Omental fat pad (tissue), 4 donors: Measurements from ENCODE around the gene RERE. TPM values are rescaled to one million over a fixed set of nuclear protein-coding genes. Genes with fewer than 3 reads are reported as not detected.

ENCODE experiments used
- ATAC-seq: fragments of 150-250 bp; one replicate; pipeline ENCODE4 v1.9.1; 2016; ENCODE audit warnings: mild to moderate bottlenecking, moderate library complexity; ENCODE audit not compliant: low FRiP score
- DNase-seq: peaks from one replicate; pipeline ENCODE4 v3.0.0-alpha.2; 2019; ENCODE audit warnings: low spot score
- total RNA-seq, 4 donors: library from RNA; depleted of rRNA; stranded (reverse); fragments of >200 nt; gene quantifications; one replicate each; pipeline ENCODE4 v1.1.0, GENCODE V29; 2016
- TF ChIP-seq, protein P1 (sequence below), 3 donors: fragments of 450-650 bp; IDR thresholded peaks; one replicate each; pipeline ENCODE4 v1.5.1; 2016 to 2017; ENCODE audit warnings: antibody characterized with exemption in 3 of 3, mild to moderate bottlenecking in 3 of 3, moderate library complexity in 2 of 3

RERE gene
- total RNA-seq, 4 donors from 2014 or later, result 46.3 to 117 (median 55.4) TPM

DNA sequence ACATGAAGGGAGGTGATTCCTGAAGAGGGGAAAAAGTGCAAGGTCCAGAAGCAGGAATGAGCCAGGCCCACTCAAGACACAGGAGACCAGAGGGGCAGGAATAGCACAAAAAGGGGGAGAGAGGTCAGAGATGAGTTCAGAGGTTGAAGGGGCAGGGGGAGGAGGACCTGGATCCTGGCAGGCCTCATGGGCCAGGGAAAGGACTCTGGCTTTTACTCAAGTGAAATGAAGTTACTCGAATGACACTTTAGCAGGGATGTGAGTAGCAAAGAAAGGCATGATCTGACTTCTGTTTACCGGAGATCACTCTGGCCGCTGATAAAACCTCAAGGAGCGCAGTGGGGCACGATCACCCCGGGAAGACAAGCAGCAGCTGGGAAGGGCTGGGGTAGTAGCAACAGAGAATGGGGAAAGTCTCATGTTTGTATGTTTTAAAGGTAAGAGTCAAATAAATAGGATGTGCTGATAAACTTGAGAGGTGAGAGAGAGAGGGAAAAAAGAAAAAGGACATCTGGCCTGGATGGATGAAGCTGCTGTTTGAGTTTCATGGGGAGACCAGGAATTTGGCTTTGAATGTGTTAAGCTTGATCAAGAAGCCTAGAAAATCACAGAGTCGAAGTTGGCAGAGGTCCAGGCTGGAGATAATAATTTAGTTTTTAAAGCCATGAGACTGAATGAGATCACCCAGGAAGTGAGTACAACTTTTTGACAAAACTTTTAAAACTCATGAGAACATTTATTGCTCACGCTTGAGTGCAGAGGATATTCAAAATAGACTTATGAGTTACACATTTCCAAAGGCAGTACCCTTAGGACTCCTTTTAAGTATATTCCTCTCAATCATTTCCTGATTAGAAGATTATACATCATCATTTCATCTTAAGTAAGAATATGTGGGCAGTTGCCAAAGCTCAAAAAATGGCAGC, 156.0 kb downstream of the RERE start:
- peak; percentile 68 for DNase-seq
- TF ChIP-seq, protein P1, sequence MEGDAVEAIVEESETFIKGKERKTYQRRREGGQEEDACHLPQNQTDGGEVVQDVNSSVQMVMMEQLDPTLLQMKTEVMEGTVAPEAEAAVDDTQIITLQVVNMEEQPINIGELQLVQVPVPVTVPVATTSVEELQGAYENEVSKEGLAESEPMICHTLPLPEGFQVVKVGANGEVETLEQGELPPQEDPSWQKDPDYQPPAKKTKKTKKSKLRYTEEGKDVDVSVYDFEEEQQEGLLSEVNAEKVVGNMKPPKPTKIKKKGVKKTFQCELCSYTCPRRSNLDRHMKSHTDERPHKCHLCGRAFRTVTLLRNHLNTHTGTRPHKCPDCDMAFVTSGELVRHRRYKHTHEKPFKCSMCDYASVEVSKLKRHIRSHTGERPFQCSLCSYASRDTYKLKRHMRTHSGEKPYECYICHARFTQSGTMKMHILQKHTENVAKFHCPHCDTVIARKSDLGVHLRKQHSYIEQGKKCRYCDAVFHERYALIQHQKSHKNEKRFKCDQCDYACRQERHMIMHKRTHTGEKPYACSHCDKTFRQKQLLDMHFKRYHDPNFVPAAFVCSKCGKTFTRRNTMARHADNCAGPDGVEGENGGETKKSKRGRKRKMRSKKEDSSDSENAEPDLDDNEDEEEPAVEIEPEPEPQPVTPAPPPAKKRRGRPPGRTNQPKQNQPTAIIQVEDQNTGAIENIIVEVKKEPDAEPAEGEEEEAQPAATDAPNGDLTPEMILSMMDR (IDR thresholded peaks at IDR 0.05), result no peak
- peak; percentile 57 for ATAC-seq

- DNase-seq, result no peak
- peak; percentile 90 for ATAC-seq
- TF ChIP-seq, protein P1 (IDR thresholded peaks at IDR 0.05), result no peak
Measured at GRCh38 chr1:8660411-8660828, 157.0 kb downstream of the RERE start.

GRCh38 chr1:8659593-8659992, 157.8 kb downstream of the RERE start:
- DNase-seq (no peak), ATAC-seq (no peak)
- TF ChIP-seq, protein P1 (IDR thresholded peaks at IDR 0.05), result no peak

GRCh38 chr1:8653878-8654277, 163.6 kb downstream of the RERE start:
- TF ChIP-seq, protein P1 (IDR thresholded peaks at IDR 0.05), result no peak
- ATAC-seq (no peak), DNase-seq (no peak)

DNA sequence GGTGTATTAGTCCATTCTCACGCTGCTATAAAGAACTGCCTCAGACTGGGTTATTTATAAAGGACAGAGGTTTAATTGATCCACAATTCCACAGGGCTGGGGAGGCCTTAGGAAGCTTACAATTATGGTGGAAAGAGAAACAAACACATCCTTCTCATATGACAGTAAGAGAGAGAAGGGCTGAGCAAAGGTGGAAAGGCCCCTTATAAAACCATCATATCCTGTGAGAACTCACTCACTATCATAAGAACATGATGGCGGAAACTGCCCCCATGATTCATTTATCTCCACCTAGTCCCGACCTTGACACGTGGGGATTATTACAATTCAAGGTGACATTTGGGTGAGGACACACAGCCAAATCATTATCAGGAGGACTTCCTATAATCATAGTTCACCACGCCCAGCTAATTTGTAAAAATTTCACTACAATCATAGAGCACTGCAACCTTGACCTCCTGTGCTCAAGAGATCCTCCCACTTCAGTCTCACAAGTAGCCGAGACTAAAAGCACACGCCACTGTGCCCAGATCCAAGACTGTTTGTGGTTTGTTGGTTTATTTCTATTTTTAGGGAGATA, 164.9 kb downstream of the RERE start:
- no peak for ATAC-seq
- no peak for DNase-seq
- TF ChIP-seq, protein P1 (IDR thresholded peaks at IDR 0.05), result no peak

DNA sequence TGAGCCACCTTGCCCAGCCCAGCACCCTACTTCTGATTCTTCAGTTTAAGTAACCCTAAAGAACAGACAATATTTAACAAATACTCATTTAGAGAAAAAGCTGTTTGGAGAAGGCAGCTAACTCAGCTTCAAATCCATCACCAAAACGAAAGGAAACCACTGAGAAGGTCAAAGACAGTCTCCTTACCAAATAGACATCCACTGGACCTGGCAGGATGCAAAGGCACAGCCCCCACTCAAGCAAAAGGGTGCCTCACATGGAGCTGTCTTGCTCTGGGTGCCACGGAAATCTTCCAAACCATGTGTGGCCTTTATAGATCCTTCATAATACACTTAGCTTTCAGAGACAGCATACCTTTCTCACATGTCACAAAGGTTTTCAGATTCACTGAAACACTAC, 165.5 kb downstream of the RERE start:
- no peak for DNase-seq
- TF ChIP-seq, protein P1 (IDR thresholded peaks at IDR 0.05), result no peak
- ATAC-seq, result no peak
